ENCODE results near the gene ERICH6.

ERICH6 gene

GRCh38 chr3:150736903-150737832 is 33.4 kb upstream of the ERICH6 start:
- DNase-seq, result no peak

GRCh38 chr3:150736316-150736719 is 32.6 kb upstream of the ERICH6 start:
- DNase-seq, result no peak

- no peak for DNase-seq
Measured at GRCh38 chr3:150734795-150735119, 31.0 kb upstream of the ERICH6 start.

GRCh38 chr3:150733936-150734794 is 30.4 kb upstream of the ERICH6 start:
- no peak for DNase-seq

GRCh38 chr3:150733373-150733935 is 29.7 kb upstream of the ERICH6 start:
- DNase-seq, result no peak

- no peak for DNase-seq
Measured at GRCh38 chr3:150729682-150730360, 26.1 kb upstream of the ERICH6 start.

GRCh38 chr3:150727653-150728502 is 24.2 kb upstream of the ERICH6 start:
- peak; percentile 26 for DNase-seq

GRCh38 chr3:150725548-150725947 is 21.8 kb upstream of the ERICH6 start:
- DNase-seq, result no peak

- peak; percentile 47 for DNase-seq
Measured at GRCh38 chr3:150723946-150724345, 20.2 kb upstream of the ERICH6 start.

- DNase-seq, result no peak
Measured at GRCh38 chr3:150722267-150722666, 18.5 kb upstream of the ERICH6 start.

- peak; percentile 72 for DNase-seq
Measured at GRCh38 chr3:150721285-150722130, 17.8 kb upstream of the ERICH6 start.

- DNase-seq, result no peak
Measured at GRCh38 chr3:150720444-150720843, 16.7 kb upstream of the ERICH6 start.

GRCh38 chr3:150710097-150710496 is 6.4 kb upstream of the ERICH6 start:
- DNase-seq, result no peak

GRCh38 chr3:150703299-150703755 is 393 bp downstream of the ERICH6 start:
- DNase-seq, result no peak

GRCh38 chr3:150699068-150699639 is 4.6 kb downstream of the ERICH6 start:
- DNase-seq, result no peak

- no peak for DNase-seq
Measured at GRCh38 chr3:150697646-150698045, 6.1 kb downstream of the ERICH6 start.

- no peak for DNase-seq
Measured at GRCh38 chr3:150691414-150692040, 12.2 kb downstream of the ERICH6 start.

- no peak for DNase-seq
Measured at GRCh38 chr3:150687613-150688012, 16.1 kb downstream of the ERICH6 start.

- DNase-seq, result no peak
Measured at GRCh38 chr3:150682824-150683223, 20.9 kb downstream of the ERICH6 start.

GRCh38 chr3:150682279-150682678 is 21.4 kb downstream of the ERICH6 start:
- DNase-seq, result no peak
